Fibroblast of lung (primary cell): ENCODE data around the gene FLNB.

ENCODE experiments used
- CTCF ChIP-seq, 2 donors: IDR thresholded peaks in 1 of 2; conservative IDR thresholded peaks in 1 of 2; 1 replicate in 1 of 2; 2 replicates in 1 of 2; pipeline ENCODE4 v1.5.1; 2011 to 2012; ENCODE audit warnings: low read length in 2 of 2, control low read depth in 1 of 2, inconsistent platforms in 1 of 2, low read depth in 1 of 2, mild to moderate bottlenecking in 1 of 2
- EZH2 ChIP-seq: IDR thresholded peaks from 2 replicates; pipeline ENCODE4 v1.5.1; 2012; ENCODE audit warnings: low read length, control low read depth, mild to moderate bottlenecking; ENCODE audit errors: missing control alignments

DNA sequence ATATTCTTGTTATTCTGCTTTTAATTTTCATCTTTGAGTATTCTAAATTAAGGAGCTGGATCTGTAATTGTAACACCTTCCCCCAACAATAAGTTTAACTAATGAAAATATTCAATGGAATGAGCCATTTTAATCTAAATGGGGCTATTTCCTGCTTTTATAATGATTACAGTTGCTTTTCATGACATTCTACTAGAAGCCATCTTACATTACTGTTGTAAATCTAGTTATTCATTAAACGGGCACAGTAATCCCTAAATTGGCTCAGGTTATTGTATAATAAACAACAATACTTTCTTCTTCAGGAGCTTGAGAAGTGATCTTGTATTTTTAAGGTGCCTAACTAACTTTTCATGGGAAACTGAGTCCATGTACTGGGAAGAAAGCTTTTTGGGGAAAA, 8.5 kb downstream of the FLNB start:
- no peak for TF ChIP-seq CTCF (conservative IDR thresholded peaks at IDR 0.05 in 1 of 2, IDR thresholded peaks at IDR 0.05 in 1 of 2; ENCODE audit: low read depth in 1 of 2, low read length in 2 of 2)
- TF ChIP-seq EZH2: no peak
